GM19438 (cell line): ENCODE data around the gene PRR22.

ENCODE experiments used
- ATAC-seq: cut with Tn5 transposase; IDR thresholded peaks from one replicate; pipeline ENCODE4 v1.9.1; 2021; ENCODE audit warnings: low read depth; ENCODE audit not compliant: unreplicated experiment

The PRR22 gene

DNA sequence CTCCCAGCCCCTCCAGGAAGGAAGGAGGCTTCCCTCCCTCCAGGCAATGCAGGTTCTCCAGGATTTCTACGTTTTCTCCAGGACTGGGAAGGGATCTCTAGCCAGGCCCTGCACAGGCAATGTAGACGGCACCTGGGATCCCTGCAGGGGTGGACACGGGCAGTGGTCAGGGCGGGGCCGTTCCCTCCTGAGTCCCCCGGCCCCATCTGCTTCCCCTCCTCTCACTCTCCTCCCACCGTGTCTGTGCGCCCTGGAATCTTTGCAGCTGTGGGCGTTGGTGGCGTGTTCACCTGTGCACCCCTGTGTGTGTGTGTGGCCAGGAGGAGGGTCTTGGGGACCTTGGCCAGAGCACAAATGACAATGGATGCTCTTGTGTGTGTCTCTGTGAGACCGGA lies 30.3 kb upstream of the PRR22 start:
- ATAC-seq = no peak

DNA sequence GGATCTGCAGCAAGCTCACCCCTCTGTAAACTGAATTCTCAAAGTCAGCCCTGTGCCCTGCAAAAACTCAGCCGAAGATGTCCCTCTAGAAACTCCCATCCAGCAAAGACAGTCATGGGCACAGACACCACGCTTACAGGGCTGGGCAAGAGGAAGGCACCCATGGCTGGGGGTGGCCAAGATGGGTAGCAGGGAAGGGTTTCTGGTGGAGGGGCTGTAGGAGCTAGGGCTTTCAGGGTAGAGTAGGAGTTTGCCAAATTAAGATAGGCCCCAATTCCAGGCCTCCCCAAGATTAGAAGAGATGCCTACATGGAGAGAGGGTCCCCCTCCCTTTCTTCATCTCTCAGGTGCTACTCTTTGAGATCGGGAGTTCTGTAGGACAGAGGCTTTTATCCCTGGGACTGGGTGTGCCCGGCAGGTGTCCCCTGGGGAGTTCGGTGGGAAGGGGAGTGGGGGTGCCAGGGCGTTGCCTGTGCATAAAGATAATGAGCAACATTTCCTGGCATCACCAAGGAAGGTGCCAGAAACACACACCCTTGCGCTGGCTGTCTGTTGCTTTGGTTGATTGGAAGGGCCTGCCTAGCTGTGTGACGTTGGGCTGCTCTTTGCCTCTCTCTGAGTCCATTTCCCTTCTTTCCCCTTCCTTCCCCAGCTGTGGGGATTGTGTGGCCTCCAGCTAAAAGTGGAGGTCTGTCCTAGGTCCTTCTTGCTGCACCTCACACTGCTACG lies 29.7 kb upstream of the PRR22 start:
- ATAC-seq = no peak

DNA sequence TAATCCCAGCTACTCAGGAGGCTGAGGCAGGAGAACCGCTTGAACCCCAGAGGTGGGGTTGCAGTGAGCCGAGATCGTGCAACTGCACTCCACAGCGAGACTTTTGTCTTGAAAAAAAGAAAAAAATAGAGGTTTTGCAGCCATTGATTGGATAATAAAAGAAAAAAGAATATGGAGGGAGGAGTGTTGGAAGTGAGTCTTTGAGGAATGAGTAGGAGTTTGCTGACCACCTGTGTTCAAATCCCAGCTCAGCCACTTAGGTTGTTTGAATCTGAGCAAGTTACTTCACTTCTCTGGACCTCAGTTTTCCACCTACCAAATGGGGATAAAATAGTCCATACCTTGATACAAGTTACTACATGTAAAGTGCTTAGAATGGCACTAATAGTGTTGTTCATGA lies 26.6 kb upstream of the PRR22 start:
- ATAC-seq = no peak

DNA sequence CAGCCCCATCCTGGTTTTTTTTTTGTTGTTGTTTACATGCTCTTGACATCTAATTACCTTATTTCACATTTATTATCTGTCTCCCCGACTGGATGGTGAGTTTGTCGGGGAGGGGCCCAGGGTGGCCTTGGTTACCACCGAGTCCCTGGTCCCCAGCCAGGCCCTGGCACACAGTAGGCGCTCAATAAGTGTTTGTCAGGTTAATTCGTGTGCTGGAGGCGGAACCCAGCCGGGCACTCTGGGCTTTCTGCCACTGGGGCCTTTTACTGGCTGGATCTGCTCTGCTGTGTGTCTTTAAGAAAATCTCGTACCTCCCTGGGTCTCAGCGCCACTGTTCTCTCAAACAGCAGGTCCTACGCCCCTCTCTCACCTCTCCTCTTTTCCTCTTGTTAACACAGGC lies 24.9 kb upstream of the PRR22 start:
- ATAC-seq = no peak

DNA sequence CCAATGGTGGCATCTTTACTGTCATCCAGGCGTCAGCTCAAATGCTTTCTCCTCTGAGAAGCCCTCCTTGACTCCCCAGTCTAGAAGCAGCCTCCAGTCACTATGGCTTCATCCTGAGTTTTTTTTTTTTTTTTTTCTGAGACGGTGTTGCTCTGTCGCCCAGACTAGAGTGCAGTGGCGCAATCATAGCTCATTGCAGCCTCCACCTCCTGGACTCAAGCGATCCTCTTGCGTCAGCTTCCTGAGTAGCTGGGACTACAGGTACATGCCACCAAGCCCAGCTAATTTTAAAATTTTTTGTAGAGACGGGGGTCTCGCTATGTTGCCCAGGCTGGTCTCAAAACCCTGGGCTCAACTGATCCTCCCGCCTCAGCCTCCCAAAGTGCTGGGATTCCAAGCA lies 24.5 kb upstream of the PRR22 start:
- no peak for ATAC-seq

DNA sequence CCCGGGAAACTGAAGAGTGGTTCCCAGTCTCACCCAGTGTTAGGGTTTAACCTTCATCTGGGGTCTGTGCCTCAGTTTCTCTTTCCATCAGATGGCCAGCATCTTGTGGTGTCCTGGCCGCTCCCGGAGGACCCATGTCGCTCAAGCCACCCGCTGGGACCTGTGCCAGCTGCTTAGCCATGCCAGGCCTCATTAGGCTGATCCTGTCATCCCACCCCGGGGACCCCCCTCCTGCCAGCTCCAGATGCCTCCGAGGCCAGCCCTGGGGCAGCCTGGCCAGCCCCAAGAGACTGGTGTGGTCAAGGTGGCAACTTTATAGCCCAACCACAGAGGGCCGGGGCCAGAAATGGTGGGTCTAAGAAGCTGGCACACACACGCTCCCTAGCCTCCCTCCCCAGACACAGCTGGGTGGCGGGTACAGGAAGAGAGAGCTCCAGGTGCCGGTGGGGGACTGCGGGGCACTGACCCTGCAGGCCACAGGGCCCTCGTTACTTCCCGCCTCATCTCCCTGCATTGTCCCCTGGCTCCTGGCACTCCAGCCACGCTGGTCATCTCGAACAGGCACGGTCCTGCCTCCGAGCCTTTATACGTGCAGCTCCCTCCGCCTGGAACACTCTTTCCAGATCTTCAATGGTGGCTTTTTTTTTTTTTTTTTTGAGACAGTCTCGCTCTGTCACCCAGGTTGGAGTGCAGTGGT lies 23.7 kb upstream of the PRR22 start:
- no peak for ATAC-seq

DNA sequence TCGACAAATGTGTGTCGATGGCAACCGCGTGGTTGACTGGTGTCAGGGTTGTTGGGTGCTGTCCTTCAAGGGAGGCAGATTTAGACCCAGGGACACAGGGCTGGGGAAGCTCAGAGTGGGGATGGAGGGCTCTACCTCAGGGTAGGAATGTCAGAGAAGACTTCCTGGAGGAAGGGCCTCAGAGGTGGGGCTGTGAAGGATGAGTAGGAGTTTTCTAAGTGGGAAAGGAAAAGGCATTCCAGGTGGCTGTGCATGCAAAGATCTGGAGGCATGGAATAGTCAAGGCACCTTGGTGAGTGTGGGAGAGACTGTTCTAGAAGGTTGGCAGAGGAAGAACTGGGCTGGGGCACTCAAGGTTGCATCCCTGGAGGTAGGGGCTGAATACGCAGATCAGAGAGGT lies 22.4 kb upstream of the PRR22 start:
- no peak for ATAC-seq

DNA sequence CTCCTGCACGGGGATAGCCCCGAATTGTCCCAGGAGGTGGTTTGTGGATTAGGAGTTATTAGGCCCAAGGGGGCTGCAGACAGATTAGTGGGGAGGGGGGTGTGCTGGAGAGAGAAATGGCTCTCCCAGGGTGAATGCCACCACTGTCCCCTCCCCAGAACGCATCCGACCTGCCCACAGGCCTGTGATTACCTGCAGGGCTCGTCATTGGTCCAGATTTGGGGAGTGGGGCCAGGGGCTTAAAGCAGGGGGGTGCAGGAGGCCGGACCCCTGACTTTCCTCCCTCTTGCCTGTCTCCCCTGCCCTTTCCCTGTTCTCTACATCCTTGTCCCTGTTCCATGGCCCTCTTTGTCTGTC lies 21.6 kb upstream of the PRR22 start:
- no peak for ATAC-seq

DNA sequence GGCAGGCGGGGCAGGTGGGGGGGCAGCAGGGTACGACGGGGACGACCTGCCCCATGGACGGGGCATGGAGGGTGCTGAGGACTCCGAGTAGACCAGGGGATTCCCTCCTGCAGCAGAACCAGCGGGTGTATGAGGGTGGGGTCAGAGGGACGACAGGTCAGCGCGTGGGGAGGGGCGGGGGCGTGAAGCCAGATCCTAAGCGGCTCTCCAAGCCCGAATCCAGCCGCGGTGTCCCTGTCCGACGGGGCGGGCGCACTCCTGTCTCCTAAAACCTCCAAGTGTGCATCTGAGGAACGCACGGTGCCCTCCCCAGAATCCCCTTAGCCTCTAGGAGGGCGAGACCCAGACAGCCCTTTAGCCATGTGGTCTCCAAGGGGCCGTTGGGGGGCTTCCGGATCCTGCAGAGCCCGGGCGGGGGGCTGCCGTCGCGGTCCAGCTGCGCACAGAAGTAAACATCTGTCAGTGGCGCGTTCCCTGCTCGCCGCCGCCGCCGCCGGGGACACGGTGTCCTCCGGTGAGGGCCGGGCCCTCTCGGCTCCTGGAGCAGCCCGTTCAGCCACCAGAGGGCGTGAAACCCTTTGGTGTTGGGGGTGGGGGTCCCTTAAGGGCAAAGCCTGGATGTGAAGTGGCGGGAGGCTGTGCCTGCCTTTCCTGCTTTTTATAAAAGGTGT lies 21.1 kb upstream of the PRR22 start:
- no peak for ATAC-seq

DNA sequence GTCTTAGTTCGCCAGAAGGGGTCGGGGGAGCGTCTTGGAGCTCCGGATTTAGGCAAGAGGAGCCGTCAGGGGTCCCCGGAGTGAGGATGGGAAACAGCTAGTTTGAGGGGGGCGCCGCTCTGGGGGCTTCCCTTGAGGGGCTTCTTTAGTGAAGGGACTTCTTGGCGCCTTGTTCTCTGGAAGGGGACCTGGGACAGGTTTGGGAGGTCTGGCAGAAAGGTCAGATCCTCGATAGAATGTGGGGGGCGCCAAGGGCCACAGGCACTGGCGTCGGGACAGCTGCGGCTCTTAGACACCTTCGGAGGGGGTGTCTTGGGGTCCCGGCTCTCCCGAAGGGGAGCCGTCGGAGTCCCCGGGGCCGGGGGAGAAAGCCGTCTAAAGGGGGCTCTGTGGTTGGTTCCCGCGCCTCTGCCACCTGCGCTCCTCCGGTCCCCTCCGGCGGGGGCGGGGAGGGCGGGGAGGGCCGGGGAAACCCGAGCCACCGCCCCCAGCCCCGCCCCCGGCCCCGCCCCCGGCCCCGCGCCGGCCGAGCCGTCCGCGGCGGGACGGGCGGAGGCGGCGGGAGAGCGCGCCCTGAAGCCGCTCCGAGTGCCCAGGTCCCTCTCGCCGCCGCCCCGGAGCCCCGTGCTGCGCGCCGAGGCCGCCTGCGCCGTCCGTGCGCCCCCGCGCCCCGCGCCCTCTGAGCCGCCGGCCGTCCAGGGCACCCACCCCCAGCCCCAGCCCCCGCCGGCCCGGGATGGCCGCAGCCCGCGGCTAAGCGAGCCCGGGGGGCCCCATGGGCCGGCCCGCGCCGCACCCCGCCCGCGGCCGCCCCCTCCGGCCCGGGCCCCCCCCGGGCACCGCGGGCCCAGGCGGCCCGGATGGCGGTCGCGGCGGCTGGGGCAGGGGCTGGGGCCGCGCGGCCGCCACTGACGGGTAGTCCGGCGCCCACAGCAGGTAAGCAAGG lies 20.2 kb upstream of the PRR22 start, which contains the start of gene NRTN:
Gene NRTN (plus strand): TSS at position 552 of the 946 bp plus-strand sequence. CDS start 19,099 bp downstream, outside the sequence.
- no peak for ATAC-seq

DNA sequence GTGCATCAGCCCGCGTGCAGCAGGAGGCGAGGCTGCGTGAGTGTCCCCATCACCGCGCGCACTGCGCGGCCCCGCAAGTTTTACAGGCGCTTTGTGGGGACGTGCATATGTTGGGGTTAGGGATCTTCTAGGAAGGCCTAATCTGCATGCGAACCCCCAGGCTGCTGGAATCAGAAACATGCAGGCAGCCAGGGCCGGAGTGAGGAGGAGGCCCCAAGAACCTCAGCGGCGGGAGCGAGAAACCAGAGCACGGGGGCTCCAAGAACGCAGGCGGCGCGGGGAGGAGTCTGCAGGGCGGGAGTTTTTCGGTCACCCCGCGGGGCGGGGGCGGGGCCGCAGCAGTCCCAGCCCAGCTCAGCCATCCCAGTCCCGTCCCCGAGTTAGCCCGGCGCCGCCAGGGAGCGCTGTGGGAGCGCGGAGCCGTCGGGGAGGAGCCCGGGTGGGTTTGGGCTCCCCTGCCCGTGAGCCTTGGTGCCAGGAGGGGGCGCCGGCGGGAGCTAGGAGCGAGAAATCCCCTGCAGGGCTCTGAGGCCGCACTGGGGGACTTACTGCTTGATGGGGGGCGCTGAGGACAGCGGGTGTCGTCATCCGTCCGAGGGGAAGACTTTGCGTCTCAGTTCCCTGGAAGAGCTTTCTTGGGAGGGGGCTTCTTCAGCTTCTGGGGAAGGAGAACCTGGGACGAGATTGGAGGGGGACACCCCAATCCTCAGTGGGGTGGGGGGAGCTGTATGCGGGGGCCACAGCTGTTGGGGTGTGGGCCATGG lies 19.4 kb upstream of the PRR22 start:
- ATAC-seq = peak; percentile 64

DNA sequence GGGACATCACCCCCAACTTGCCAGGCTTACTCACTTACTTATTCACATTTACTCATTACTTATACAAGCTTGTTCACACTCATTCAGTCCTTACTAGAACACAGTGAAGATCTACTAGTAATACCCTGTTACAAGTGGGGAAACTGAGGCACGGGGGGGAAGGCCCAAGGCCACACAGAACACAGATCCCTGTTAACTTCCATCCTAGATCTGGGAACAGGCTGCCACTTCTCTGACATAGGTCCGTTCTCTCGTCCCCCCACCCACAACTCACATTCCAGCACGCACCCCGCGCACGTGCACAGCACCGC lies 18.9 kb upstream of the PRR22 start:
- ATAC-seq = no peak

DNA sequence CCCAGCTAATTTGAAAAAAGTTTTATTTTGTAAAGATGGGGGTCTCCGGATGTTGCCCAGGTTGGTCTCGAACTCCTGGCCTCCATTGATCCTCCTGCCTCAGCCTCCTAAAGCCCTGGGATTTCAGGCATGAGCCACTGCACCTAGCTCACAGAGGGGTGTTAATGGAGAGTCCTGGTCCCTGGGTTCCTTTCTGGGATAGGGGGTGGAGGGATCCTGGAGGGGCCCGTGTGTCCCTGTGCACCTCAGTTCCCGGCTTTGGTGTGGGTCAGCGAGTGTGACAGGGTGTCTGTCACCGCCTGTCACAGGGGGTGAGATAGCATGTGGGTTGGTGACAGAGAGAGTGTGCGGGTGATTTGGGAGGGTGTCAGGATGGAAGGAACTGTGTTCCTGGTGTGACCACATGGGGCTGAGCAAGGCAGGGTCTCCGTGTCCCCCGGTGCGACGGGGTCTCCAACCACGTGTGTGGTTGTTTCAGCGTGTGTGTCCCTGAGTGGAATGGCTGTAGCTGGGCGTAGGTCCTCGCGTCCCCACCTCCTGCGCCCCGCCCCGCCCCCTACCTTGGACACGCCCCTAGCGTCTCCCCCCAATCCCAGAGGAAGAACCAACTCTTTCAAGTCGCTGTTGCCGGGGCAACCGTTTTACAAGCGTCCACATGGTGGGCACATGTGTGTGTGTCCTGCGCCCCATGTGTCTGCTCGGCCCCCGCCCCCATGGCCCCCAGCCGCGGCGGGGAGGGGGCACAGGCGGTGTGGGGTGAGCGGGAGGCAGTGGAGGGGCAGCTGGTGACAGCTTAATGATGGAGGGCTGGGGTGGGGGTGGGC lies 17.5 kb upstream of the PRR22 start:
- no peak for ATAC-seq

DNA sequence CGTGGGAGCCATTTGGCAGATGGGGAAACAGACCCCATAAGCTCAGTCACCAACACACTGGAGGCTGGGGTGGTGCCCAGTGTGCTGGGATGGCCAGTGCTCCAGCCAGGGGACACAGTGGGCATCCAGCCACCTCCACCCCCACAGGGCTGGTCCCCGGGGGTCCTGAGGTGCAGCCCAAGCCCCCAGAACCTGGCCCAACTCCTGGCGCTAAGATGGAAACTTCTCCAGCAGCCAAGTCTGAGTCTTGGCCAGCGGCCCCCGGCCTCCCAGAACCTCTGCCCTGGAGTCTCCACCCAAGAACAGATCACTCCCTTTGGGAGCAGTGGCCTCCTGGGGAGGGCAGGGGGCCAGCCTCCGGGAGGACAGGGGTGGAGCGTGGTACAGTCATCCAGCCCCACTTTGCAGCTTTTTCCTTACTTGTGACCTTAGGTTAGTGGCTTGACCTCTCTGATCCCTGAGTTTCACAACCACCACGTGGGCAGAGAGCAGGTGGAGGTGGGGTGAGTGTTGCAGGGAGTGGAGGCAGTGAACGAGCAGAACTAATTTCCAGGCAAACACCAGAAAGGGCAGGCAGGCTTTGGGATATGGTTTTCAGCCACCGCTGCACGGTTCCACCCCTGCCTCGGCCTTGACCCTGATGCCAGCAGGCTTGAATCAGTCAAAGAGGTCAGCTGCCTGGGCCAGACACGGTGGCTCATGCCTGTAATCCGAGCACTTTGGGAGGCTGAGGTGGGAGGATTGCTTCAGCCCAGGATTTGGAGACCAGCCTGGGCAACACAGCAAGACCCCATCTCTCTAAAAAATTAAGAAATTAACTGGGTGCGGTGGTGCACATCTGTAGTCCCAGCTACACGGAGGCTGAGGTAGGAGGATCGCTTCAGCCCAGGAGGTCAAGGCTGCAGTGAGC lies 16.1 kb upstream of the PRR22 start:
- no peak for ATAC-seq

DNA sequence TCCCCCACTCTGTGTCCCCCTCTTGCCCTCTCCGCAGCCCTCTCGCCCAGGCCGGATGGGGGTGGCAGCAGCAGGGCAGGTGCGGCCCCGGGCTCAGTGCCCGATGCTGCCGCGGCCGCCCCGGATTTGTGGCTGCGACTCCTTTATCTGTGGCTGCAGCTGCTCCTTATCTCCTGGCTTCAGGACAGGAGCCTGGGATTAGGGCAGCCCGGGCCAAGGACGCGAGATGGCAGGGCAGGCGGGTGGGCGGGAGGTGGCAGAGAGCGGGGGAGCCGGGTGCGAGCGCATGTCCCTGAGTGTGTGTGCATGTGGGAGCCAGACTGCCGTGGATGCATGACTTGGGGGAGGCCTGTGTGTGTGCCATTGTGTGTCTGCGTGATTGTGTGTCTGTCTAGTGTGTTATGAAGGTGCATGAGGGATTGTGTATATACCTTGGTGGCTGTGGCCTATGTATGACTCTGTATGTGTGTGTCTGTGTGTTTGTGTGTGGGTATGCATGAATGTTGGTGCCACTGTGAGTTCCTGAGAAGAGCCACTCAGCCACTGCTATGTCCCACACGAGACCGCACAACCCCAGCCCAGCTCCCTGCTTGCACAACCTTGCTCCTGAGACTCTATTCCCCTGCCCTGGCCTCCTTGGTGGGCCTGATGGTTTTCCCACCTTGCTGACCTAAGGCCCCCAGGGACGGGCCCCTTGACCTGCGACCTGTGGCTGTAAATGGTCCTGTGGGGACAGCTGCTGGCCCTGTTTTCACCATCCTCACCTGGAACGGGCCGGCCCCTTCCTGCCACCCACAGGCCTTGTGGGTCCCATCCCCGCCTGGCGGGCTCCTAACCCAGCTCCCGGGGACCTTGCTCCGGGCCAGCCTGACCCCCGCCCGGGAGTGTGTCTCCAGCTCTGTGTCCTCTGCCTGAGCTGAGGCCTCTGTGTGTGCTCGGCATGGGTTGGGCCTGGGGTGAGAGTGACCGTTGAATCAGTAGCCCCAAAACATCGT lies 15.0 kb upstream of the PRR22 start:
- no peak for ATAC-seq

DNA sequence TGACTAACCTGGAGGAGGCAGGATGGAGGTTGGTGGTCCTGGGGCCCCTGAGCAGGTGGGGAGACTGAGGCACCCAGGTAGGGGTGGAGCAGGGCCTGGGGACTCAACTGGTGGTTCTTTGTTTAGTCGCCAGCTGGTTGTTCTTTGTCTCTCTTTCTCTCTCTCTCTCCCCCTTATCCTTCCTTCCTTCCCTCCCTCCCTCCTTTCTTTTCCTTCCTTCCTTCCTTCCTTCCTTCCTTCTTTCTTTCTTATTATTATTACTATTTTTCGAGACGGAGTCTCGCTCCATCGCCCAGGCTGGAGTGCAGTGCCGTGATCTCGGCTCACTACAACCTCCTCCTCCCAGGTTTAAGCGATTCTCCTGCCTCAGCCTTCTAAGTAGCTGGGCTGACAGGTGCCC lies 13.7 kb upstream of the PRR22 start:
- ATAC-seq = no peak

DNA sequence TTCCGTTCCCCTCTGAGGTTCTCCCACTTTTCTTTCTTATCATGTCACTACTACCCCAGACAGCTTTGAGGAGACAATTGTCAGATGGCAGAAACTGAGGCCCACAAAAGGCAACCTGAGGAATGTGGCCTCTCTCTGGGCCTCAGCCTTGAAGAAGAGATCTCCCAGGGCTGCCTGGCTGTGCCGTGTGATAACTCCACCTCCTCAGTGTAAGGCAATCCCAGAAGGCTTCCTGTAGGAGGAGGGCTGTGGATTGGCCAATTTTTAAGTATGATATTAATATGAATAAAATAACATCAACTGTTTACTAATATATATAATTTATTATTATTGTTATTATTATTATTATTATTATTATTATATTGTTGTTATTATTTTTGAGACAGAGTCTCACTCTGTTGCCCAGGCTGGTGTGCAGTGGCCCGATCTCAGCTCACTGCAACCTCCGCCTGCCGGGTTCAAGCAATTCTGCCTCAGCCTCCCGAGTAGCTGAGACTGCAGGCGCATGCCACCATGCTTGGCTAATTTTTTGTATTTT lies 10.9 kb upstream of the PRR22 start:
- no peak for ATAC-seq
